Measurements from ENCODE around the gene HEPACAM2. TPM values are rescaled to one million over a fixed set of nuclear protein-coding genes. Genes with fewer than 3 reads are reported as not detected.

The HEPACAM2 gene
- polyA plus RNA-seq, 2 of the 4 experiments (the other 2 are of a cell fraction): 0.05 TPM; not detected in 1

DNA sequence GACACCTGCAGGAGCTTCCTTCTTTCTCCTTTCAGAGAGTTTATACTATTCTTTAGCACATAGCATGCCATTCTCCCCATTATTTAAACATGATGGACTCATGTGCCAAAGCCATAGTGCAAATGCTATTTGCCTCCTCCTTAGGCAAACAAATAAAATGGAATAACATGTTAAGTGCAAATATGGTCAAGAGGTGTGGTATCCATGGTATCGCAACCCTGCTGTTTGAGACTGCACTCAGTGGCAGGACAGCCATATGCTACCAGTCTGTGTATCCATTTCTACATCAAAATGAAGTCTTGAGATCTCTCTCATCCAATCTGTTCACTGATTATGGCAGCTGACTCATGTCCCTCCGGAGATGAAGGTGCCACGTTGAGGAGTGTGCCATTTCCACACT, 22.8 kb downstream of the HEPACAM2 start:
- Histone ChIP-seq H3K27ac (no peak overlapping the region), H3K4me1 (no peaks in the 10 kb centered on the region), H3K4me3 (no peak overlapping the region), H3K9me3 (no peaks in the 10 kb centered on the region), H3K4me2 (no peak overlapping the region)
- POLR2A ChIA-PET: no interaction called here
- DNase-seq (ENCODE audit: low read depth in 1 of 2, low spot score in 1 of 2) (peak in 1 of 2 experiments; percentile 11), FAIRE-seq (no peak), ATAC-seq (no peak)
- WGBS (ENCODE audit: missing lambda C conversion rate): 12% methylated on average over 3 of the region's 3 CpGs
- CTCF ChIA-PET: no interaction called here
- TF ChIP-seq, protein P1, sequence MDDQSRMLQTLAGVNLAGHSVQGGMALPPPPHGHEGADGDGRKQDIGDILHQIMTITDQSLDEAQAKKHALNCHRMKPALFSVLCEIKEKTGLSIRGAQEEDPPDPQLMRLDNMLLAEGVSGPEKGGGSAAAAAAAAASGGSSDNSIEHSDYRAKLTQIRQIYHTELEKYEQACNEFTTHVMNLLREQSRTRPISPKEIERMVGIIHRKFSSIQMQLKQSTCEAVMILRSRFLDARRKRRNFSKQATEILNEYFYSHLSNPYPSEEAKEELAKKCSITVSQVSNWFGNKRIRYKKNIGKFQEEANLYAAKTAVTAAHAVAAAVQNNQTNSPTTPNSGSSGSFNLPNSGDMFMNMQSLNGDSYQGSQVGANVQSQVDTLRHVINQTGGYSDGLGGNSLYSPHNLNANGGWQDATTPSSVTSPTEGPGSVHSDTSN (IDR thresholded peaks at IDR 0.05): no peak

DNA sequence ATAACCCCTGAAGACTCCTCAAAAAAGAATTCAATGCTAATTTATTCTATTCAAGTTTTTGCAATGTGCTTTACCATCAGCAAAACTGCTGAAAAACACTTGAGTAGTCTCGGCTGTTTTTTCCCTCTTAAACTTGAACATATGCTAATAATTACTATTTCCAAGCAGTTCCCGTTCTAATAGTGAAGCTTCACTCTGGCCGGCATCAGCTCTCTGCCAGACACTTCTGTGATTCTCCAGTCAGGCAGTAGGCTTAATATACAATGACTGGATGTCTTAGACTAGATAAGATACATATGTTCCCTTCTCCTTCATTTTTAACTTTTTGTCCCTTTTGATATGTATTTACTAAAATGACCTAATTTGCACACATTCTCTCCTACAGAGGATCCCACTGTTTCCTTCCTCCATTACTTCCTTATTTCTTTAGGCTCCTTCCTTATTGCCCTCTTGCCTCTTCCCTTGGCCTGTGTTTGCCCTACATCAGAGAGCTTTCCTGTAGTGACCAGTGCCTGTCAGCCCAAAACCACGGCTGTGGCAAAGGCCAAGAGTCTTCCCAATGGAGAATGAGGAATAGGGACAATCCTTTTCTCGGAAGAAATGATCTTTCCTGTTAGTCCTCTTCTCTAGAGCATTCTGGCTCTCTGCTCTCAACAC, 23.5 kb downstream of the HEPACAM2 start:
- H3K27ac ChIP-seq: no peak overlapping the region
- ATAC-seq (no peak), DNase-seq (ENCODE audit: low read depth in 1 of 2, low spot score in 1 of 2) (no peak), FAIRE-seq (no peak)
- H3K4me3 ChIP-seq: no peak overlapping the region
- H3K9me3 ChIP-seq: no peaks in the 10 kb centered on the region
- WGBS (ENCODE audit: missing lambda C conversion rate): 43% methylated on average over 5 of the region's 5 CpGs
- no peak overlapping the region for H3K4me2 ChIP-seq
- ChIA-PET CTCF (no interaction called here), POLR2A (no interaction called here)
- H3K4me1 ChIP-seq: no peaks in the 10 kb centered on the region
- no peak for TF ChIP-seq EHMT2 (IDR thresholded peaks at IDR 0.05; ENCODE audit: low read depth)
- TF ChIP-seq BHLHE40 (IDR thresholded peaks at IDR 0.05; ENCODE audit: low read depth, low read length): no peak
- TF ChIP-seq HDAC2 (IDR thresholded peaks at IDR 0.05): no peak
- no peak for TF ChIP-seq POLR2A (IDR thresholded peaks at IDR 0.05; ENCODE audit: low read length)
- TF ChIP-seq ZNF302 (CRISPR knock-in tag; IDR thresholded peaks at IDR 0.05): no peak
- TF ChIP-seq CHD4 (IDR thresholded peaks at IDR 0.05; ENCODE audit: borderline replicate concordance): no peak
- no peak for TF ChIP-seq HEYL (CRISPR knock-in tag; IDR thresholded peaks at IDR 0.05)
- TF ChIP-seq, protein P2, sequence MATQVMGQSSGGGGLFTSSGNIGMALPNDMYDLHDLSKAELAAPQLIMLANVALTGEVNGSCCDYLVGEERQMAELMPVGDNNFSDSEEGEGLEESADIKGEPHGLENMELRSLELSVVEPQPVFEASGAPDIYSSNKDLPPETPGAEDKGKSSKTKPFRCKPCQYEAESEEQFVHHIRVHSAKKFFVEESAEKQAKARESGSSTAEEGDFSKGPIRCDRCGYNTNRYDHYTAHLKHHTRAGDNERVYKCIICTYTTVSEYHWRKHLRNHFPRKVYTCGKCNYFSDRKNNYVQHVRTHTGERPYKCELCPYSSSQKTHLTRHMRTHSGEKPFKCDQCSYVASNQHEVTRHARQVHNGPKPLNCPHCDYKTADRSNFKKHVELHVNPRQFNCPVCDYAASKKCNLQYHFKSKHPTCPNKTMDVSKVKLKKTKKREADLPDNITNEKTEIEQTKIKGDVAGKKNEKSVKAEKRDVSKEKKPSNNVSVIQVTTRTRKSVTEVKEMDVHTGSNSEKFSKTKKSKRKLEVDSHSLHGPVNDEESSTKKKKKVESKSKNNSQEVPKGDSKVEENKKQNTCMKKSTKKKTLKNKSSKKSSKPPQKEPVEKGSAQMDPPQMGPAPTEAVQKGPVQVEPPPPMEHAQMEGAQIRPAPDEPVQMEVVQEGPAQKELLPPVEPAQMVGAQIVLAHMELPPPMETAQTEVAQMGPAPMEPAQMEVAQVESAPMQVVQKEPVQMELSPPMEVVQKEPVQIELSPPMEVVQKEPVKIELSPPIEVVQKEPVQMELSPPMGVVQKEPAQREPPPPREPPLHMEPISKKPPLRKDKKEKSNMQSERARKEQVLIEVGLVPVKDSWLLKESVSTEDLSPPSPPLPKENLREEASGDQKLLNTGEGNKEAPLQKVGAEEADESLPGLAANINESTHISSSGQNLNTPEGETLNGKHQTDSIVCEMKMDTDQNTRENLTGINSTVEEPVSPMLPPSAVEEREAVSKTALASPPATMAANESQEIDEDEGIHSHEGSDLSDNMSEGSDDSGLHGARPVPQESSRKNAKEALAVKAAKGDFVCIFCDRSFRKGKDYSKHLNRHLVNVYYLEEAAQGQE (IDR thresholded peaks at IDR 0.05): no peak
- TF ChIP-seq, protein P3, sequence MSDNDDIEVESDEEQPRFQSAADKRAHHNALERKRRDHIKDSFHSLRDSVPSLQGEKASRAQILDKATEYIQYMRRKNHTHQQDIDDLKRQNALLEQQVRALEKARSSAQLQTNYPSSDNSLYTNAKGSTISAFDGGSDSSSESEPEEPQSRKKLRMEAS (IDR thresholded peaks at IDR 0.05): no peak
- TF ChIP-seq NPAS2 (CRISPR knock-in tag; IDR thresholded peaks at IDR 0.05; ENCODE audit: borderline replicate concordance): no peak
- TF ChIP-seq FOXS1 (CRISPR knock-in tag; IDR thresholded peaks at IDR 0.05): no peak

DNA sequence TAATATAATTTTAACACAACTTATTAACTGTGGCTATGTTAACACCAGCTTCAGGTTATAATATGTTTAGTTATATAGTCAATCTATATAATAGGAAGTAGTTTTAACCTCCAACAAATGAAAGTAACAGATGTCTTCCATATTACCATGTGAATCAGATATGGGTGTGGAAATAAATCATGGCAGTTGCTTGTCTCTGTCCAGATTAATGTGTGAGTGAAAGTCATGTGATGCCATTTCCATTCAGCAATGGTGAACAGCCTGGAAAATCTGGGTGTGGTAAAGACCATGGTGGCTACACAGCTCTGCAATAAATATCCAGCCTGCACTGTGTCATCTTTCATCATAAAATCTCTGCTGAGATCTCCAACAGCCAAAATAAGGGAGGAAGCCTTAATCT, 27.8 kb downstream of the HEPACAM2 start:
- POLR2A ChIA-PET: no interaction called here
- DNase-seq (ENCODE audit: low read depth in 1 of 2, low spot score in 1 of 2): no peak
- no peaks in the 10 kb centered on the region for H3K9me3 ChIP-seq
- CTCF ChIA-PET: no interaction called here
- FAIRE-seq: no peak
- TF ChIP-seq POLR2A (IDR thresholded peaks at IDR 0.05; ENCODE audit: low read length) (no peak), HOXA7 (CRISPR knock-in tag; IDR thresholded peaks at IDR 0.05) (no peak), FOSL2 (IDR thresholded peaks at IDR 0.05) (no peak), FOSL2 (CRISPR knock-in tag; IDR thresholded peaks at IDR 0.05) (no peak), MAFK (IDR thresholded peaks at IDR 0.05; ENCODE audit: partially characterized antibody) (no peak), ZFP36 (IDR thresholded peaks at IDR 0.05; ENCODE audit: borderline replicate concordance, partially characterized antibody) (no peak), NR3C1 (IDR thresholded peaks at IDR 0.05) (no peak), EP300 (IDR thresholded peaks at IDR 0.05) (no peak), JUNB (IDR thresholded peaks at IDR 0.05) (no peak)
- ATAC-seq: no peak
- no peak overlapping the region for H3K27ac ChIP-seq
- no peak overlapping the region for H3K4me2 ChIP-seq
- H3K4me1 ChIP-seq: no peaks in the 10 kb centered on the region
- H3K4me3 ChIP-seq: no peak overlapping the region
